GM21526 (cell line): ENCODE data around the gene KRTAP4-11.
"Not testable (repeated sequence)": the region's sequence is repeated elsewhere in the genome, so short reads cannot be mapped to it uniquely, and the experiment has no call there.

ENCODE experiments used
- ATAC-seq: cut with Tn5 transposase; IDR thresholded peaks from one replicate; pipeline ENCODE4 v1.9.1; 2021; ENCODE audit warnings: moderate library complexity; ENCODE audit not compliant: unreplicated experiment, low FRiP score

The KRTAP4-11 gene

DNA sequence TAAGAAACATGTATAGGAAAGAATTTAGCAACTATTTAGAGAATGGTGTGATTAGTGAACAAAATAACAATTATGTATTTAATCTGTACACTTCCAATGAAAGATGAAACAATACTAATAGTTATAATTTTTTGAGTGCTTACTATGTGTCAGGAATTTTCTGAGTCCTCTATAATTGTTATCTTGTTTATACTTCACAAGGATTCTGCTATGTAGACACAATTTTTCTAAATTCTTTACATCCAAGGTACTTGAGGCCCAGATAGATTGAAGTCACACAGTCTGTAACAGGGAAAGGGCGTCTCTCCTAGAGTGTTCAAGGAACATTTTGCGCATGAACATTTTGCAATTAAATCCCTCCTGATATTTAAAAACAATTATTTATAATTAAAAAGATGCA is 6.9 kb upstream of the KRTAP4-11 start:
- no peak for ATAC-seq

DNA sequence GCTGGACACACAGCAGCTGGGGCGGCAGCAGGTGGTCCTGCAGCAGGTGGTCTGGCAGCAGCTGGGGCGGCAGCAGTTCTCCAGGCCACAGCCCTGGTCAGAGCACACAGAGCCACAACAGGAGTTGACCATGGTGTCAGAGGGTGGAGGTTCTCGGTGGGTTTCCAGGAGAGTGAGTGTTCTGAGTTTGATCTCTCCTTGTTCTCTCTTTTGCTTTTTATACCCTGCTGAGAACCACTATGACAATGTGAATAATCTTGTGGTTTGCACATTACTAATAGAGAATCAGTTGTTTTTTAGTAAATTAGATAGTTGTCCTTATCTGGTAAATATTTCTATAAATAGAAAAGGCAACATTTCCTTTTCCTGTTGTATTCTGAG is 5.8 kb upstream of the KRTAP4-11 start, which contains the start of gene KRTAP4-12:
TSS of gene KRTAP4-12 (minus strand) at position 192 of the 381 bp plus-strand sequence. CDS start at position 132, 60 bp downstream.
- ATAC-seq, result not testable (repeated sequence)

DNA sequence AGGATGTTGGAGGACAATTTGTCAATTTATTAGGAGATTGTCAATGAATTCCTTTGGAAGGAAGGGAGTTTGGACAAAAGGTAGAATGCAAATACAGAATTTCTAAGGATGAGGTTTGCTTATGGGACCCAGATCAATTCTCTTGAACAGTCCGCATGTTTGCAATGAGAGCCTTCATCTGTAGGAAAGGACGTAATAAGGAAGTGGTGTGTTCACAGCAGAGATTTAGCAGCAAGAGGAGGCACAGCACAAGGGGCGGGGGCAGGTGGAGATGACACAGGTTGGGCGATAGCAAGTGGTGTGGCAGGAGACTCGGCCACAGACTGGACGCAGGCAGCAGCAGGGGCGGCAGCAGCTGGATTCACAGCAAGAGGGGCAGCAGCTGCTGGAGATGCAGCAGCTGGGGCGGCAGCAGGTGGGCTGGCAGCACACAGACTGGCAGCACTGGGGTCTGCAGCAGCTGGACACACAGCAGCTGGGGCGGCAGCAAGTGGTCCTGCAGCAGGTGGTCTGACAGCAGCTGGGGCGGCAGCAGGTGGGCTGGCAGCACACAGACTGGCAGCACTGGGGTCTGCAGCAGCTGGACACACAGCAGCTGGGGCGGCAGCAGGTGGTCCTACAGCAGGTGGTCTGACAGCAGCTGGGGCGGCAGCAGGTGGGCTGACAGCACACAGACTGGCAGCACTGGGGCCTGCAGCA is 5.3 kb upstream of the KRTAP4-11 start:
- not testable (repeated sequence) for ATAC-seq

- no peak for ATAC-seq
Measured at GRCh38 chr17:41121742-41122141, 3.6 kb upstream of the KRTAP4-11 start.

DNA sequence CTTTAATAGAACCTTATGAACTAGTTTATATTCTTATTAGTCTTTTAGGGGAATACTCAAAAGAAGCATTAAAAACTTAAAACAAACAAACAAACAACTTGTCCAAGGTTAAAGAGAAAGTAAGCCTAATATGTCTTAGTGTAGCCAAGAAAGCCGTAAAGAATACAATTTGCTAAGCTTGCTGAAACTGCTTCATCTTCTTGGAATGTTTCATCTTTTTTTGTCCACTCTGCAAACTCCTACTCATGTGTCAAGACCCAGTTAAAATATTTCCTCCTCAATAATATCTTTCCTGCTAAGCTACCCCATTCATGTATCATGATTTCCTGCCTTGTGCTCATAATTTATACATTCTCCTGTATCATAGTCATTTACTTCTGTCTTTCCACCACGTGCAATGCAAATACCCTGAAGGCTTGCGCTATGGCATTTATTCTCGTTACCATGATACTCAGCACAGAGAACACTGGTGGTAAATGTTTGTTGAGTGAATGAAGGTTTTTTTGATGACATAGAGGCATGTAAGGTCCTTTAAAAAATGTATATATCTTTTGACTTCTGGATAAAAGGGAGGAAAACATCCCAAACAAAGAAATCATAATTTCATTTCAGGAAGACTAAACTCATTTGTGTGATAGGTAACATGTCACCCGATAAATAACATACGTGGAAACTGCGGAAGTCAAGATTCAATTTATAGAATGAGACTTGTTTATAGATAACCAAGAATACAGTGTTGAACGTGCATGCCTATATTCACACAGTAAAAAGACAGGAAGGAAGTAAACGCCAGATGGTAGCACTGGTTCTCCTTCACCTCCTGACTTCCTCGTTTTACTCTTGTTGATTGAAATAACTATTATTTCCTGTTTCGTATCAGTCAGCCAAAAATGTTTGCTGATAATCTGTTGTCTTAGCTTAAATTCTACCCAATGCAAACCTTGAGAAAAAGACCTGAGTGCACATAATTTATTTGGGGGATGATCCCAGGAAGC is 1.8 kb upstream of the KRTAP4-11 start:
- not testable (repeated sequence) for ATAC-seq

DNA sequence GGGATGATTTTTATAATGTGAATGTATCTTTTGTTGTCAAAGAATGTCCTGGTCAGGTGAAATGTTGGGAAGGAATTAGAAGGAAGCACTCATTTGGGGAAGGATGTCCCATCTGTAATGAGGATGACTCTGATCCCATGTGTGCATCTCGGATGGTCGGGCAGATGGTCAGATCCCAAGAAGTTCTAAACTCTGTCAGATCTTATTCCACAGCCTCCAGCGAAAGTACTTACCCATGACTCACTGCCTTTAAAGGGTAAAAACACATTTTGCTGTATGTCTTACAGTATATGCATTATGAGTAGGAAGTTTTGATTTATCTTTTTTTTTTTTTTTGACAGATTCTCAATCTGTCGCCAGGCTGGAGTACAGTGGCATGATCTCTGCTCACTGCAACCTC is 548 bp upstream of the KRTAP4-11 start:
- no peak for ATAC-seq

DNA sequence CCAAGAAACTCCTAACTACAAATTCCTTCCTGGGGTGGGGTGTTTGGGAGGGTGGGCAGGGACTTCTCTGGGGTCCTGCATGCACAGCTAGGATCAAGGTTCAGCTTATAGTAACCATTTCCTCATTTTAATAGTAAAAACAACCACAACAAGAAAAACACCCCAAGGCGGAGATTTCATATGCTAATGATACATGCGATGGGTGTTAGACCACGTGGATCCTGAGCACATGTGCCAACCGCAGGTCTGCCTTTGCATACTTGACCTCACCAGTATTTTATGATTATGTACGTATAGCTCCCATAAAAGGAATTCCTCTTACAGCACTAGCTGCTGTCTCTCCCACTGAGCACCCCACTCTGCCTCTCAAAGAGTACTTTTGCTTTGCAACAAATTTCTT is 1.9 kb downstream of the KRTAP4-11 start:
- no peak for ATAC-seq

- ATAC-seq, result no peak
Measured at GRCh38 chr17:41111151-41111885, 6.9 kb downstream of the KRTAP4-11 start.

- ATAC-seq, result not testable (repeated sequence)
Measured at GRCh38 chr17:41108728-41109386, 9.3 kb downstream of the KRTAP4-11 start.

DNA sequence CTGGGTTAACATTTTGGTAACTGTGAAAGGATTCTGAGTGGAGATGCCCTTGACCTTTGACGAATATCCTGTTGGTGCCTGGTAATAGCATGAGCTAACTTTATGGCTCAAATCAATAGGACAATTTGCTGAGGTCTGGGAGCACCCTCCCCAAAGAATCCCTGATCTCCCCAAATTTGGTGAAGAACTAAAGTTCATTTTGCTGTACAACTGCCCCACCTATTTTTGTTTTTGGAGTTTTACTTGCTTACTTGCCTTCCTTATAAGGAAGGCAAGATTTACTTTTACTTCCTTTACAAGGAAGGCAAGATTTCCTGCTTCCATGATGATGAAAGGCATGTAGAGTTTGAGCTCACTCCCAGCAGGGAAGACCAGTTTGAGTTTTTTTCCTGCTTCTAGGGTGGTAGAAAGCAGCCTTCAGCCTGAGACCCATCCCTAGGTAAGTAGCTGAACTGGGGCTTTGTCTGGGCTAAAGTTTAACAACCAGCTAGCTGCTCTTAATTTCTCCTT is 10.2 kb downstream of the KRTAP4-11 start:
- no peak for ATAC-seq

DNA sequence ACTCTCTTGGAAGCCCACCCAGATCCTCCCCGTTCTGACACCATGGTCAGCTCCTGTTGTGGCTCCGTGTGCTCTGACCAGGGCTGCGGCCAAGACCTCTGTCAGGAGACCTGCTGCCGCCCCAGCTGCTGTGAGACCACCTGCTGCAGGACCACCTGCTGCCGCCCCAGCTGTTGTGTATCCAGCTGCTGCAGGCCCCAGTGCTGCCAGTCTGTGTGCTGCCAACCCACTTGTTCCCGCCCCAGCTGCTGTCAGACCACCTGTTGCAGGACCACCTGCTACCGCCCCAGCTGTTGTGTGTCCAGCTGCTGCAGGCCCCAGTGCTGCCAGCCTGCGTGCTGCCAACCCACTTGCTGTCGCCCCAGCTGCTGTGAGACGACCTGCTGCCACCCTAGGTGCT is 12.8 kb downstream of the KRTAP4-11 start, which contains the start of gene KRTAP4-9:
TSS of gene KRTAP4-9 (plus strand) at position 43 of the 400 bp plus-strand sequence. CDS start at position 43, 0 bp downstream.
- ATAC-seq, result not testable (repeated sequence)

GRCh38 chr17:41104386-41105038 is 13.7 kb downstream of the KRTAP4-11 start:
- not testable (repeated sequence) for ATAC-seq

DNA sequence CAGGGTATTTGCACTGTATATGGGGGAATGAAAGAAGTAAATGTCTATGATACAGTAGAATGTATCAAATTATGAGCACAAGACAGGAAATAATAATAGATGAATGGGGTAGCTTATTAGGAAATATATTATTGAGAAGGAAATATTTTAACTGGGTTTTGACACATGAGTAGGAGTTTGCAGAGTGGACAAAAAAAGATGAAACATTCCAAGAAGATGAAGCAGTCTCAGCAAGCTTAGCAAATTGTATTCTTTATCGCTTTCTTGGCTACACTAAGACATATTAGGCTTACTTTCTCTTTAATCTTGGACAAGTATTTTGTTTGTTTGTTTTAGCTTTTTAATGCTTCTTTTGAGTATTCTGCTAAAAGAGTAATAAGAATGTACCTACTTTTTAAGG is 14.3 kb downstream of the KRTAP4-11 start:
- ATAC-seq, result no peak

DNA sequence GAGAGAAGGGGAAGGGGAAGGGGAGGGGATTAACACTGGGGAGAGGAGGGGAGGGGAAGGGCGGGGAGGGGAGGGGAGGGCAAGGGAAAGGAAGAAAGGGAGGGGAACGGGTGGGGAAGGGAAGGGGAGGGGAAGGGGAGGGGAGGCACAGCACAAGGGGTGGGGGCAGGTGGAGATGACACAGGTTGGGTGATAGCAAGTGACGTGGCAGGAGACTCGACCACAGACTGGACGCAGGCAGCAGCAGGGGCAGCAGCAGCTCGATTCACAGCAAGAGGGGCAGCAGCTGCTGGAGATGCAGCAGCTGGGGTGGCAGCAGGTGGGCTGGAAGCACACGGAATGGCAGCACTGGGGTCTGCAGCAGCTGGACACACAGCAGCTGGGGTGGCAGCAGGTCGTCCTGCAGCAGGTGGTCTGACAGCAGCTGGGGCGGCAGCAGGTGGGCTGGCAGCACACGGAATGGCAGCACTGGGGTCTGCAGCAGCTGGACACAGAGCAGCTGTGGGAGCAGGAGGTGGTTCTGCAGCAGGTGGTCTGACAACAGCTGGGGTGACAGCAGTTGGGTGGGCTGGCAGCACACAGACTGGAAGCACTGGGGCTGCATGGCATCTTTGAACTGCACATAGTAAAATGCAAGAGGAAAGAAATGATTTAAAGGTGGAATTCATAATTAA is 16.4 kb downstream of the KRTAP4-11 start, which contains the start of gene KRTAP4-16:
TSS of gene KRTAP4-16 (minus strand) at position 624 of the 674 bp plus-strand sequence. CDS start at position 624, 0 bp downstream.
- no peak for ATAC-seq

DNA sequence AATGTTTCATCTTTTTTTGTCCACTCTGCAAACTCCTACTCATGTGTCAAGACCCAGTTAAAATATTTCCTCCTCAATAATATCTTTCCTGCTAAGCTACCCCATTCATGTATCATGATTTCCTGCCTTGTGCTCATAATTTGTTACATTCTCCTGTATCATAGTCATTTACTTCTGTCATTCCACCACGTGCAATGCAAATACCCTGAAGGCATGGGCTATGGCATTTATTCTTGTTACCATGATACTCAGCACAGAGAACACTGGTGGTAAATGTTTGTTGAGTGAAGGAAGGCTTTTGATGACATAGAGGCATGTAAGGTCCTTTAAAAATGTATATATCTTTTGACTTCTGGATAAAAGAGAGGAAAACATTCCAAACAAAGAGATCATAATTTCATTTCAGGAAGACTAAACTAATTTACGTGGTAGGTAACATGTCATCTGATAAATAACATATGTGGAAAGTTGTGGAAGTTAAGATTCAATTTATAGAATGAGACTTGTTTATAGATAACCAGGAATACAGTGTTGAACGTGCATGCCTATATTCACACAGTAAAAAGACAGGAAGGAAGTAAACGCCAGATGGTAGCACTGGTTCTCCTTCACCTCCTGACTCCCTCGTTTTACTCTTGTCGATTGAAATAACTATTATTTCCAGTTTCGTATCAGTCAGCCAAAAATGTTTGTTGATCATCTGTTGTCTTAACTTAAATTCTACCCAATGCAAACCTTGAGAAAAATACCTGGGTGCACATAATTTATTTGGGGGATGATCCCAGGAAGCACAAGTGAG is 18.3 kb downstream of the KRTAP4-11 start:
- ATAC-seq, result not testable (repeated sequence)

- no peak for ATAC-seq
Measured at GRCh38 chr17:41098481-41098880, 19.7 kb downstream of the KRTAP4-11 start.

GRCh38 chr17:41098042-41098441 is 20.1 kb downstream of the KRTAP4-11 start, which contains the start of gene KRTAP4-8:
Gene KRTAP4-8, minus strand, starts transcription at chr17:41098142. Its CDS starts 58 bp downstream, at chr17:41098084.
- no peak for ATAC-seq

DNA sequence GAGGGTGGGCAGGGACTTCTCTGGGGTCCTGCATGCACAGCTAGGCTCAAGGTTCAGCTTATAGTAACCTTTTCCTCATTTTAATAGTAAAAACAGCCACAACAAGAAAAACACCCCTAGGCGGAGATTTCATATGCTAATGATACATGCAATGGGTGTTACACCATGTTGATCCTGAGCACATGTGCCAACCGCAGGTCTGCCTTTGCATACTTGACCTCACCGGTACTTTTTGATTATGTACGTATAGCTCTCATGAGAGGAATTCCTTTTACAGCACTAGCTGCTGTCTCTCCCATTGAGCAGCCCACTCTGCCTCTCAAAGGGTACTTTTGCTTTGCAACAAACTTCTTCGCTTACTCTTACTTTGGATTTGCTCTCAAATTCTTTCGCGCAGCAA is 22.1 kb downstream of the KRTAP4-11 start:
- no peak for ATAC-seq
